Measurements from ENCODE around the gene HOXB1. TPM values are rescaled to one million over a fixed set of nuclear protein-coding genes. Genes with fewer than 3 reads are reported as not detected.
A peak's percentile ranks its signal among the peaks of the same experiment; 100 is the strongest.

The HOXB1 gene
- total RNA-seq: not detected in 2 replicates

- no peak for DNase-seq (ENCODE audit: low read depth)
- no peak for TF ChIP-seq CTCF (IDR thresholded peaks at IDR 0.05; ENCODE audit: insufficient read depth, low read depth, low read length)
- H3K4me3 ChIP-seq (ENCODE audit: low read depth, low read length): no peak within 1 kb of the TSS
Measured at GRCh38 chr17:48530887-48531272, at the start of gene HOXB1. HOXB1 (minus strand) TSS chr17:48531011; CDS start chr17:48530904, 107 bp downstream.

- no peak overlapping the region for H3K4me3 ChIP-seq (ENCODE audit: low read depth, low read length)
- peak; percentile 22 for DNase-seq (ENCODE audit: low read depth)
- TF ChIP-seq CTCF (IDR thresholded peaks at IDR 0.05; ENCODE audit: insufficient read depth, low read depth, low read length): no peak
Measured at GRCh38 chr17:48579760-48580554, 49.1 kb upstream of the HOXB1 start.

DNA sequence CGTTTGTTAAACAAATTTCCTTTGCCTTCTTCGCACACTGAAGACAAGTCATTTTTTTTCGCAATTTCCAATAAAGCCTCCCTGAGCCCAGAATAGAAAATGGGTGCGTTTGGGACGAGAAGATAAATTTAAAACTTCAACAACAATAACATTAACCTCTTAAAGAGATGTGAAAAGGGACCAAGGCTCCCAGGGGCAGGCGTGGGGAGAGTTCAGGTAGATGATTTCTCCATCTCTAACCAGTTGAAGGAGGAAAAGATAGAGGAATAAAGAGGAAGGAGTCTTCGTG lies 48.6 kb upstream of the HOXB1 start:
- H3K4me3 ChIP-seq (ENCODE audit: low read depth, low read length): no peak overlapping the region

GRCh38 chr17:48578616-48579470 lies 48.0 kb upstream of the HOXB1 start:
- TF ChIP-seq CTCF (IDR thresholded peaks at IDR 0.05; ENCODE audit: insufficient read depth, low read depth, low read length): no peak
- peak overlapping the region; percentile 51 for H3K4me3 ChIP-seq (ENCODE audit: low read depth, low read length)
- DNase-seq (ENCODE audit: low read depth): no peak

More for the DNA sequence above, 48.6 kb upstream of the HOXB1 start:
- no peak for TF ChIP-seq CTCF (IDR thresholded peaks at IDR 0.05; ENCODE audit: insufficient read depth, low read depth, low read length)
- no peak for DNase-seq (ENCODE audit: low read depth)

GRCh38 chr17:48577946-48578615 lies 47.3 kb upstream of the HOXB1 start, which contains the start of gene HOXB4:
HOXB4 (minus strand) TSS chr17:48578350; CDS start chr17:48578319, 31 bp downstream.
- no peak for TF ChIP-seq CTCF (IDR thresholded peaks at IDR 0.05; ENCODE audit: insufficient read depth, low read depth, low read length)
- peak; percentile 64 for DNase-seq (ENCODE audit: low read depth)
- H3K4me3 ChIP-seq (ENCODE audit: low read depth, low read length): peak within 1 kb of the TSS; percentile 51

DNA sequence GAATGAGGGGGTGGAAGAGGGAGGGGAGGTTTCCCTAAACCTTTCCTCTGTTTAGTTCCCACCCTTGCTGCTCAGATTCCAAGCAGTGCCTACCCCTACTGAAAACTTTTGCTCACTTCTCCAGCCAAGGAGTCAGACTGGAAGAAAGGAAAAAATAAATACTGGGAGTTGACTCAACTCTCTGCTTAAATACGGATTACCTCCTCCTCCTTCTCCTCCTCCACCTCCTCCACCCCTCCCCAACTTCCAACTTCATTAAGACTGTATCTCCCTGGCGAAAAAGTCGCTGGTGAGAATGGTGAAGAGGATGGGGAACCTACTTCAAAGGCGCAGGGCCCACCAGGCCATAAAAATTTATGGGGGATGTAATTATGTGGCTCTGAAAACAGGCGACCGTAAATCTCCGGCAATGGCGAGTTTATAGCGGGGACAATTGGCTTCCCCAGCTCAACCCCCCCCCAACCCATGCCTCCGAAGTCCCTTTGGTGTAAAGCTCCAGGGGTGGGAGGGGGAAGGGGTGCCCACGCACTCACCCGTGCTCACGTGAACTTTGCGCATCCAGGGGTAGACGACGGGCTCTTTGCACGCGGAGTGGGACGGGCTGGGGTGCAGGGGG lies 46.6 kb upstream of the HOXB1 start:
- TF ChIP-seq CTCF (IDR thresholded peaks at IDR 0.05; ENCODE audit: insufficient read depth, low read depth, low read length): no peak
- peak overlapping the region; percentile 44 for H3K4me3 ChIP-seq (ENCODE audit: low read depth, low read length)
- peak; percentile 37 for DNase-seq (ENCODE audit: low read depth)
